IMR-90 (cell line): Measurements from ENCODE around the gene PRDM12. TPM values are rescaled to one million over a fixed set of nuclear protein-coding genes. Genes with fewer than 3 reads are reported as not detected.

Source experiments
- ATAC-seq: fragments of 200-7000 bp; cut with Tn5 transposase; 2 replicates; pipeline ENCODE4 v1.9.1; 2020; ENCODE audit warnings: low read depth, mild to moderate bottlenecking, moderate library complexity
- BruUV-seq: library from RNA; stranded (reverse); fragments of 400-500 nt; replicated peaks from 2 replicates; lab custom pipeline; 2021; lab: Mats Ljungman, UMichigan
- CTCF ChIA-PET: fragments of 300-600 bp; formaldehyde crosslinking; extraction: SDS; loops from one replicate; lab custom pipeline; 2021; ENCODE audit warnings: antibody characterized with exemption; lab: Yijun Ruan, JAX
- POLR2A ChIA-PET: fragments of 300-600 bp; sonication (Branson Sonifier 250); formaldehyde crosslinking; loops from one replicate; lab custom pipeline; 2022; ENCODE audit warnings: antibody characterized with exemption; ENCODE audit not compliant: unreplicated experiment; lab: Charles Lee
- DNase-seq: peaks from one replicate; pipeline ENCODE4 v3.0.0; 2013
- H2AFZ ChIP-seq: replicated peaks from 2 replicates; pipeline ENCODE3; 2013; ENCODE audit warnings: low read length, mild to moderate bottlenecking; ENCODE audit not compliant: poor library complexity
- H2AK5ac ChIP-seq: 2 replicates; pipeline ENCODE4 v1.6.1; 2013; ENCODE audit warnings: low read depth, low read length, inconsistent platforms
- H2AK9ac ChIP-seq: replicated peaks from 2 replicates; pipeline ENCODE3; 2013; ENCODE audit warnings: mild to moderate bottlenecking, low read depth, low read length, moderate library complexity; ENCODE audit not compliant: poor library complexity
- H2BK120ac ChIP-seq: 2 replicates; pipeline ENCODE4 v1.6.1; 2013; ENCODE audit warnings: low read depth, low read length, inconsistent platforms
- H2BK15ac ChIP-seq: 3 replicates; pipeline ENCODE4 v1.6.1; 2013; ENCODE audit warnings: low read depth, low read length, inconsistent platforms
- H2BK20ac ChIP-seq: 2 replicates; pipeline ENCODE4 v1.6.1; 2013; ENCODE audit warnings: low read depth, mild to moderate bottlenecking, inconsistent platforms, low read length, moderate library complexity
- H2BK5ac ChIP-seq: 2 replicates; pipeline ENCODE4 v1.6.1; 2013; ENCODE audit warnings: mild to moderate bottlenecking, low read depth, low read length, inconsistent platforms; ENCODE audit not compliant: poor library complexity, severe bottlenecking
- H3K14ac ChIP-seq: replicated peaks from 2 replicates; pipeline ENCODE4 v1.6.1; 2013; ENCODE audit warnings: low read depth, low read length, inconsistent platforms
- H3K18ac ChIP-seq: 2 replicates; pipeline ENCODE4 v1.6.1; 2013; ENCODE audit warnings: low read depth, low read length, control low read depth
- H3K23ac ChIP-seq: 2 replicates; pipeline ENCODE4 v1.6.1; 2013; ENCODE audit warnings: low read depth, low read length, inconsistent platforms
- H3K27ac ChIP-seq: 2 replicates; pipeline ENCODE4 v1.5.1; 2013; ENCODE audit warnings: mild to moderate bottlenecking, control low read depth, low read length; ENCODE audit not compliant: insufficient read depth
- H3K27me3 ChIP-seq: 2 replicates; pipeline ENCODE4 v1.6.1; 2013; ENCODE audit warnings: low read length; ENCODE audit not compliant: control insufficient read depth, insufficient read depth
- H3K36me3 ChIP-seq: 2 replicates; pipeline ENCODE4 v1.6.1; 2013; ENCODE audit warnings: low read length, mixed read lengths; ENCODE audit not compliant: control insufficient read depth, insufficient read depth
- H3K4ac ChIP-seq: 2 replicates; pipeline ENCODE4 v1.6.1; 2013; ENCODE audit warnings: low read depth, low read length, inconsistent platforms
- H3K4me1 ChIP-seq: 2 replicates; pipeline ENCODE4 v1.6.1; 2013; ENCODE audit warnings: low read length, mixed read lengths; ENCODE audit not compliant: control insufficient read depth, insufficient read depth
- H3K4me2 ChIP-seq: 2 replicates; pipeline ENCODE4 v1.6.1; 2013; ENCODE audit warnings: low read depth, mild to moderate bottlenecking, control low read depth, low read length, moderate library complexity
- H3K4me3 ChIP-seq: 2 replicates; pipeline ENCODE4 v1.5.1; 2013; ENCODE audit warnings: low read depth, mild to moderate bottlenecking, control low read depth, low read length, moderate library complexity; ENCODE audit not compliant: insufficient read depth
- H3K56ac ChIP-seq: 2 replicates; pipeline ENCODE4 v1.6.1; 2013; ENCODE audit warnings: low read length, inconsistent platforms; ENCODE audit not compliant: insufficient read depth; ENCODE audit errors: extremely low read depth
- H3K79me1 ChIP-seq, 2 experiments: 2 replicates each; pipeline ENCODE4 v1.6.1; 2013; ENCODE audit warnings: low read length in 2 of 2, inconsistent platforms in 1 of 2, low read depth in 1 of 2
- H3K9ac ChIP-seq: 2 replicates; pipeline ENCODE4 v1.6.1; 2013; ENCODE audit warnings: low read depth, low read length, control low read depth
- H3K9me1 ChIP-seq: 2 replicates; pipeline ENCODE4 v1.6.1; 2013; ENCODE audit warnings: low read length, inconsistent platforms; ENCODE audit not compliant: insufficient read depth
- H3K9me3 ChIP-seq: 2 replicates; pipeline ENCODE4 v1.6.1; 2013; ENCODE audit warnings: low read length; ENCODE audit not compliant: control insufficient read depth, insufficient read depth
- H4K20me1 ChIP-seq: 2 replicates; pipeline ENCODE4 v1.6.1; 2013; ENCODE audit warnings: low read length, inconsistent platforms; ENCODE audit not compliant: insufficient read depth
- H4K5ac ChIP-seq: 2 replicates; pipeline ENCODE4 v1.6.1; 2013; ENCODE audit warnings: mild to moderate bottlenecking, low read depth, low read length, control low read depth
- H4K8ac ChIP-seq, 2 experiments: 2 replicates each; pipeline ENCODE4 v1.6.1; 2013; ENCODE audit warnings: low read depth in 2 of 2, low read length in 2 of 2, control low read depth in 1 of 2, inconsistent platforms in 1 of 2
- H4K91ac ChIP-seq: 2 replicates; pipeline ENCODE4 v1.6.1; 2013; ENCODE audit warnings: low read depth, low read length, inconsistent platforms; ENCODE audit not compliant: insufficient read depth
- BHLHE40 ChIP-seq: fragments of 150-350 bp; IDR thresholded peaks from 2 replicates; pipeline ENCODE4 v1.6.1; 2016; ENCODE audit warnings: mild to moderate bottlenecking, low read depth, low read length
- CEBPB ChIP-seq: IDR thresholded peaks from 2 replicates; pipeline ENCODE4 v1.6.1; 2012; ENCODE audit warnings: low read depth, low read length, improper control_type of control experiment
- CHD1 ChIP-seq: IDR thresholded peaks from 2 replicates; pipeline ENCODE4 v1.6.1; 2012; ENCODE audit warnings: low read depth, low read length, improper control_type of control experiment
- FOS ChIP-seq: fragments of 150-350 bp; IDR thresholded peaks from 2 replicates; pipeline ENCODE4 v1.6.1; 2016; ENCODE audit warnings: low read depth, low read length
- MAFK ChIP-seq: IDR thresholded peaks from 2 replicates; pipeline ENCODE4 v1.6.1; 2012; ENCODE audit warnings: low read depth, low read length, improper control_type of control experiment
- MAZ ChIP-seq: IDR thresholded peaks from 2 replicates; pipeline ENCODE4 v1.6.1; 2012; ENCODE audit warnings: low read depth, mild to moderate bottlenecking, low read length, improper control_type of control experiment, moderate library complexity, borderline replicate concordance
- MXI1 ChIP-seq: IDR thresholded peaks from 2 replicates; pipeline ENCODE4 v1.6.1; 2012; ENCODE audit warnings: low read depth, mild to moderate bottlenecking, low read length, moderate library complexity, borderline replicate concordance
- NFE2L2 ChIP-seq: fragments of 150-350 bp; IDR thresholded peaks from 2 replicates; pipeline ENCODE4 v1.6.1; 2016; ENCODE audit warnings: low read depth, mild to moderate bottlenecking, low read length
- POLR2A ChIP-seq: IDR thresholded peaks from 2 replicates; pipeline ENCODE4 v1.6.1; 2012; ENCODE audit warnings: mild to moderate bottlenecking, low read depth, low read length
- RAD21 ChIP-seq: IDR thresholded peaks from 2 replicates; pipeline ENCODE4 v1.6.1; 2012; ENCODE audit warnings: low read length, improper control_type of control experiment
- RCOR1 ChIP-seq: IDR thresholded peaks from 2 replicates; pipeline ENCODE4 v1.6.1; 2012; ENCODE audit warnings: mild to moderate bottlenecking, low read length, improper control_type of control experiment; ENCODE audit not compliant: insufficient replicate concordance
- RFX5 ChIP-seq: IDR thresholded peaks from 2 replicates; pipeline ENCODE4 v1.8.0; 2012; ENCODE audit warnings: low read depth, mild to moderate bottlenecking, low read length, moderate library complexity
- SMC3 ChIP-seq: fragments of 150-350 bp; IDR thresholded peaks from 2 replicates; pipeline ENCODE4 v1.6.1; 2016; ENCODE audit warnings: low read depth, mild to moderate bottlenecking, antibody characterized with exemption, low read length, moderate library complexity
- WGBS, 2 experiments: methylation state at CpG; one replicate each; pipeline versions ENCODE4 v1.1.5 to v1.1.7; 2013; ENCODE audit warnings: missing lambda C conversion rate in 2 of 2; ENCODE audit not compliant: insufficient read length in 1 of 2; ENCODE audit errors: extremely low coverage in 2 of 2; 5-methylcytosine and 5-hydroxymethylcytosine counted together
- dilution Hi-C: fragments of 300-500 bp; cut with HindIII; formaldehyde crosslinking; loops from one replicate; pipeline ENCODE4 v1.14.3; 2018; ENCODE audit warnings: low sequenced_read_pairs; ENCODE audit not compliant: unreplicated experiment
- in situ Hi-C: fragments of 300-500 bp; cut with MboI; formaldehyde crosslinking; loops from 3 replicates; pipeline ENCODE4 v1.14.3; 2019; ENCODE audit warnings: low sequenced_read_pairs, inconsistent platforms, mixed read lengths
- intact Hi-C: fragments of 100-400 bp; cut with micrococcal nuclease; formaldehyde crosslinking; loops from 2 replicates; pipeline ENCODE4 v1.10.0; 2022
- polyA plus RNA-seq, 3 experiments: library from polyadenylated mRNA; depleted of rRNA; stranded (reverse); fragments of >200 nt; gene quantifications; 2 replicates each; pipeline ENCODE4 v1.2.3, GENCODE V29; 2012; ENCODE audit warnings: low replicate concordance in 1 of 3
- total RNA-seq: library from RNA; depleted of rRNA; stranded (reverse); fragments of >200 nt; gene quantifications from 2 replicates; pipeline ENCODE4 v1.2.3, GENCODE V29; 2012
- TF ChIP-seq, protein P1 (sequence below): conservative IDR thresholded peaks from 2 replicates; pipeline ENCODE4 v1.5.1; 2012; ENCODE audit warnings: mild to moderate bottlenecking, low read depth, low read length, improper control_type of control experiment
- TF ChIP-seq, protein P2 (sequence below): fragments of 150-350 bp; IDR thresholded peaks from 2 replicates; pipeline ENCODE4 v1.6.1; 2016; ENCODE audit warnings: low read depth, mild to moderate bottlenecking, low read length, moderate library complexity, borderline replicate concordance
- TF ChIP-seq, protein P3 (sequence below): fragments of 150-350 bp; IDR thresholded peaks from 2 replicates; pipeline ENCODE4 v1.6.1; 2017; ENCODE audit warnings: mild to moderate bottlenecking, antibody characterized with exemption, low read length, low read depth

PRDM12 gene
- total and polyA plus RNA-seq, 2 of the 4 experiments (the other 2 are of a cell fraction) = not detected

DNA sequence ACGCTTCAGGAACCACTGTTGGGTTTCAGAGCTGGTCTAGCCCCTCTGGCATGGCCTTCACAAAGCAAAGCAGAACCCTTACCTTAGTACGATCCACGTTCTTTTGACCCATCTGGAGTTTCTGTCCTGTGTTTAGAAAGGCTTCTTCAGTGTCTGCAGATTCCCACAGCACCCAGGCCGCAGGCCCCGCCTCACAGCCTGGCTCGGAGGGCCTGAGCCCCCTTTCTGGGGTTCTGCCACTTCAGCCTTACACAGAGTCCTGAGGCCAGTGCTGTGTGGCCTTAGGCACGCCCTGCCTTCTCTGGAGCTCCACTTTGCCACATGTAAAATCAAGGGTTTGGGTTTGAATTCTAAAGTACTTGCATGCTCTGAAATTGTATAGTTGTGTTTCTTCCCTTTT is 31.6 kb upstream of the PRDM12 start:
- no peak overlapping the region for H3K14ac ChIP-seq
- H4K91ac ChIP-seq = no peak overlapping the region
- no peak overlapping the region for H2BK15ac ChIP-seq
- H3K23ac ChIP-seq = no peak overlapping the region
- WGBS, 2 experiments = 95% methylated on average over 4 of the region's 7 CpGs; no CpG with 5 or more reads in 1 of the 2 experiments
- H3K4me1 ChIP-seq = no peaks in the 10 kb centered on the region
- no TSS peak for BruUV-seq
- no peak overlapping the region for H2AK9ac ChIP-seq
- no peak overlapping the region for H2BK20ac ChIP-seq
- no peaks in the 10 kb centered on the region; the same call in none of the 2 replicates for H4K20me1 ChIP-seq
- no peak overlapping the region for H3K18ac ChIP-seq
- no peak overlapping the region for H4K8ac ChIP-seq
- H3K4me2 ChIP-seq = no peak overlapping the region
- H3K36me3 ChIP-seq = peaks cover 79% of the 10 kb centered on the region
- no peaks in the 10 kb centered on the region for H3K9me1 ChIP-seq
- H3K9ac ChIP-seq = no peak overlapping the region
- intact Hi-C loops (no loop called here), dilution Hi-C loops (no loop called here), in situ Hi-C loops (no loop called here)
- DNase-seq (no peak), ATAC-seq (no peak)
- no peak for TF ChIP-seq CHD1
- no peak for TF ChIP-seq MAFK
- TF ChIP-seq FOS = no peak
- no peak for TF ChIP-seq CEBPB
- TF ChIP-seq NFE2L2 = no peak
- TF ChIP-seq, protein P1, sequence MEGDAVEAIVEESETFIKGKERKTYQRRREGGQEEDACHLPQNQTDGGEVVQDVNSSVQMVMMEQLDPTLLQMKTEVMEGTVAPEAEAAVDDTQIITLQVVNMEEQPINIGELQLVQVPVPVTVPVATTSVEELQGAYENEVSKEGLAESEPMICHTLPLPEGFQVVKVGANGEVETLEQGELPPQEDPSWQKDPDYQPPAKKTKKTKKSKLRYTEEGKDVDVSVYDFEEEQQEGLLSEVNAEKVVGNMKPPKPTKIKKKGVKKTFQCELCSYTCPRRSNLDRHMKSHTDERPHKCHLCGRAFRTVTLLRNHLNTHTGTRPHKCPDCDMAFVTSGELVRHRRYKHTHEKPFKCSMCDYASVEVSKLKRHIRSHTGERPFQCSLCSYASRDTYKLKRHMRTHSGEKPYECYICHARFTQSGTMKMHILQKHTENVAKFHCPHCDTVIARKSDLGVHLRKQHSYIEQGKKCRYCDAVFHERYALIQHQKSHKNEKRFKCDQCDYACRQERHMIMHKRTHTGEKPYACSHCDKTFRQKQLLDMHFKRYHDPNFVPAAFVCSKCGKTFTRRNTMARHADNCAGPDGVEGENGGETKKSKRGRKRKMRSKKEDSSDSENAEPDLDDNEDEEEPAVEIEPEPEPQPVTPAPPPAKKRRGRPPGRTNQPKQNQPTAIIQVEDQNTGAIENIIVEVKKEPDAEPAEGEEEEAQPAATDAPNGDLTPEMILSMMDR = no peak
- no peak for TF ChIP-seq POLR2A
- no peak for TF ChIP-seq MXI1
- no peak for TF ChIP-seq SMC3
- no peak for TF ChIP-seq RCOR1
- TF ChIP-seq, protein P2, sequence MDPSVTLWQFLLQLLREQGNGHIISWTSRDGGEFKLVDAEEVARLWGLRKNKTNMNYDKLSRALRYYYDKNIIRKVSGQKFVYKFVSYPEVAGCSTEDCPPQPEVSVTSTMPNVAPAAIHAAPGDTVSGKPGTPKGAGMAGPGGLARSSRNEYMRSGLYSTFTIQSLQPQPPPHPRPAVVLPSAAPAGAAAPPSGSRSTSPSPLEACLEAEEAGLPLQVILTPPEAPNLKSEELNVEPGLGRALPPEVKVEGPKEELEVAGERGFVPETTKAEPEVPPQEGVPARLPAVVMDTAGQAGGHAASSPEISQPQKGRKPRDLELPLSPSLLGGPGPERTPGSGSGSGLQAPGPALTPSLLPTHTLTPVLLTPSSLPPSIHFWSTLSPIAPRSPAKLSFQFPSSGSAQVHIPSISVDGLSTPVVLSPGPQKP = no peak
- TF ChIP-seq, protein P3, sequence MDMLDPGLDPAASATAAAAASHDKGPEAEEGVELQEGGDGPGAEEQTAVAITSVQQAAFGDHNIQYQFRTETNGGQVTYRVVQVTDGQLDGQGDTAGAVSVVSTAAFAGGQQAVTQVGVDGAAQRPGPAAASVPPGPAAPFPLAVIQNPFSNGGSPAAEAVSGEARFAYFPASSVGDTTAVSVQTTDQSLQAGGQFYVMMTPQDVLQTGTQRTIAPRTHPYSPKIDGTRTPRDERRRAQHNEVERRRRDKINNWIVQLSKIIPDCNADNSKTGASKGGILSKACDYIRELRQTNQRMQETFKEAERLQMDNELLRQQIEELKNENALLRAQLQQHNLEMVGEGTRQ = no peak
- TF ChIP-seq RAD21 = no peak
- TF ChIP-seq BHLHE40 = no peak
- no peak for TF ChIP-seq MAZ
- TF ChIP-seq RFX5 = no peak
- no peak overlapping the region for H3K4me3 ChIP-seq
- no peak overlapping the region for H2BK120ac ChIP-seq
- no peaks in the 10 kb centered on the region for H3K9me3 ChIP-seq
- no peaks in the 10 kb centered on the region for H3K27me3 ChIP-seq
- H2BK5ac ChIP-seq = no peak overlapping the region
- H2AK5ac ChIP-seq = no peak overlapping the region
- H2AFZ ChIP-seq = no peak overlapping the region
- no peak overlapping the region for H3K4ac ChIP-seq
- ChIA-PET CTCF (no interaction called here), POLR2A (no interaction called here)
- H3K79me1 ChIP-seq = peaks cover 0 to 1% of the 10 kb centered on the region in 2 experiments; a peak in 1 of 4 replicates
- H3K56ac ChIP-seq = no peak overlapping the region; the same call in 1 of the 2 replicates
- H3K27ac ChIP-seq = no peak overlapping the region
- no peak overlapping the region for H4K5ac ChIP-seq
